AG04449 (cell line): ENCODE measurements around the gene PBX1.

Experiments
- CTCF ChIA-PET: fragments of 350-600 bp; formaldehyde crosslinking; extraction: SDS; loops from one replicate; lab custom pipeline; 2021; ENCODE audit warnings: antibody characterized with exemption; lab: Yijun Ruan, JAX
- POLR2A ChIA-PET: fragments of 400-600, 350-600 bp; formaldehyde crosslinking; extraction: SDS; loops from one replicate; lab custom pipeline; 2020; ENCODE audit warnings: antibody characterized with exemption, inconsistent platforms; lab: Yijun Ruan, JAX
- DNase-seq: peaks from one replicate; pipeline ENCODE4 v3.0.0-alpha.2; 2010; ENCODE audit warnings: low read depth, low spot score
- H3K4me3 ChIP-seq: 2 replicates; pipeline ENCODE4 v1.5.1; 2011; ENCODE audit warnings: low read depth, mild to moderate bottlenecking, control low read depth, low read length
- TF ChIP-seq, protein P1 (sequence below): IDR thresholded peaks from one replicate; pipeline ENCODE4 v1.5.1; 2011; ENCODE audit warnings: mild to moderate bottlenecking, moderate library complexity, low read length, control low read depth, inconsistent platforms; ENCODE audit not compliant: insufficient read depth; ENCODE audit errors: missing control alignments

The PBX1 gene

DNA sequence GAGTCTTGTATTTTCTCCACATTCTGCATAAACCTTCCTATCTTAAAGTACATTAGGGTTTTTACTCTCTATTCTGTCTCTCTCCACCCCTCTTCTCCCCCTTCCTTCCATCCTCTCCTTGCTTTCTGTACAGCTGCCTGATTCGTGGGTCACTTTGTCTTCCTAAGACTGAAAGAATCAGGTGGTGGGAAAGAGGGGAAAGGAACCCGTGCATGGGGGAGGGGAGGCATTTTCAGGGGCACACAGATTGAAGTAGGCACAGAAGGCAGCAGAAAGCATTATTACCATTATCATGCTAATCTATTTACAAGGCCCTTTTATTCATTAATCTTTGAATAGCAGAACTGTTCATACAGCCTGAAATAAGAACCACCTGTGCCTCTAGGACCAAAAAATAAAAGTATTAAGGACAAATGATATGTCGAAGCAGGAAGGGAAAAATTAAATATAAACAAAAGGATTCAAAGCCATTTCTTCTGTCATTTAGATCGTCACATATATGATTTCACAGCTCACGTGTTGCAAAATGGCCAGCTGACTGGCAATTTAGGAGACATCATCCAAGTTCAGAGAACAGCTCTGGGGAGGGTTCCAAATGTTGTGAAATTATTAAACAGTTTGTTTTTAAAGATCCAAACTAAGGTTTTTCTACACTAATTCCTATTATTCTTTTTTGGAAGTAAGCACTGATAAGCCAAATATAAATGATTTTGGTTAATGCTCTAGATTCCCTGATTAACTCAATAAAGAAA, 154.6 kb downstream of the PBX1 start:
- CTCF ChIA-PET = no interaction called here
- H3K4me3 ChIP-seq = no peak overlapping the region
- POLR2A ChIA-PET = no interaction called here
- TF ChIP-seq, protein P1, sequence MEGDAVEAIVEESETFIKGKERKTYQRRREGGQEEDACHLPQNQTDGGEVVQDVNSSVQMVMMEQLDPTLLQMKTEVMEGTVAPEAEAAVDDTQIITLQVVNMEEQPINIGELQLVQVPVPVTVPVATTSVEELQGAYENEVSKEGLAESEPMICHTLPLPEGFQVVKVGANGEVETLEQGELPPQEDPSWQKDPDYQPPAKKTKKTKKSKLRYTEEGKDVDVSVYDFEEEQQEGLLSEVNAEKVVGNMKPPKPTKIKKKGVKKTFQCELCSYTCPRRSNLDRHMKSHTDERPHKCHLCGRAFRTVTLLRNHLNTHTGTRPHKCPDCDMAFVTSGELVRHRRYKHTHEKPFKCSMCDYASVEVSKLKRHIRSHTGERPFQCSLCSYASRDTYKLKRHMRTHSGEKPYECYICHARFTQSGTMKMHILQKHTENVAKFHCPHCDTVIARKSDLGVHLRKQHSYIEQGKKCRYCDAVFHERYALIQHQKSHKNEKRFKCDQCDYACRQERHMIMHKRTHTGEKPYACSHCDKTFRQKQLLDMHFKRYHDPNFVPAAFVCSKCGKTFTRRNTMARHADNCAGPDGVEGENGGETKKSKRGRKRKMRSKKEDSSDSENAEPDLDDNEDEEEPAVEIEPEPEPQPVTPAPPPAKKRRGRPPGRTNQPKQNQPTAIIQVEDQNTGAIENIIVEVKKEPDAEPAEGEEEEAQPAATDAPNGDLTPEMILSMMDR = no peak
- no peak for DNase-seq

DNA sequence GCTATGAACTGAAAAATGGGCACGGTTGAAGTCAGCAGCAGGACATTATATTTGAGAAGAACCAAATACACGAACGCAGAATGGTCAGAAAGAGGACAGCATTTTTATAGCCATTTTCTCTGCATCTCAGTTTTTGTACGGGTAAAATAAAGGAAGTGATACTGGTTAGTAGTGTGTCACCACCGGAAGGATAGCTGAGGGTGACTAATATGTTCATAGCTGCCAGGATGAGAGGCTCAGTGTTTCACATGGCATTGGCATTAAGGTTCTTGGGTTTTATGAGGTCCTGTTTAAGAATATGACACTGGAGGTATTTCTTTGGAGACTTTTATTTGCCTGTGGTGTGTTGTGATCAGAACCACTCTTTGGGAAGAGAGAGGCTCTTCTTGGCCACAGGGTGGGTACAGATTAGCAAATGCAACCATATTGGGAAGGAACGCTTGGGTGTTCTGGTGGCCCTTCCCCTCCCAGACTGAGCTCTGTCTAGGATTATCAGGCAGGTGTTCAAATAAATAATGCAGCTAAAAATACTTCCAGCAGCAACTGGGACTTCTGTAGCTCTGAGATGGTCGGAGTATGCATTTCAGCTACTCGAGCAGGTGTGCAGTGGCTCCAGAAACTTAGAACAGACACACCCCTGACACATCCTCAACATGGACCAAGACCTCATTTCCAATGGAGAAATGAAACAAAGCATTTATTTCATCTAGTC, 158.2 kb downstream of the PBX1 start:
- ChIA-PET POLR2A (no interaction called here), CTCF (interaction anchor here (2.0 kb wide), 1 partner anchor 70 kb away, joined by 7 read pairs; no protein-coding TSS in a partner anchor)
- no peak overlapping the region for H3K4me3 ChIP-seq
- TF ChIP-seq, protein P1 = no peak
- DNase-seq = no peak

DNA sequence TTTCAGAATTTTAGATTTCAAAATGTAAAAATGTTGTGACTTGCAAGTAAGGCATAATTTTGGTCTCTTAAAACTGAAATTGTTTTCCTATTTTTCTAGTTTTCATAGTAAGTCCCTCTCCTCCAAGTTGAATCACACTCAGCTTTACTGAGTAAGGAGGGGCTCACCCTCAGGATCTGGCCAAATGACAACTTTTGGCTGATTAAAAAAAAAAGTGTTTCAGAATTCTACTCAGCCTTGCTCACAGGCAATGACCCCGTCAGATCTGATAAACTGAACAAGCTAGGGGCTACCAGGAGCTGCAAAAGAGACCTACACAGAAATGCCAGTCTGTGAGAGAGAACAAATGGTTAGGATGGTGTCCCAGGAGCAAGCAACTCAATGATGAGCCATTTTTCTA, 159.8 kb downstream of the PBX1 start:
- CTCF ChIA-PET = interaction anchor here (1.0 to 1.1 kb wide), 2 partner anchors 10 to 69 kb away, joined by 3 read pairs; no protein-coding TSS in a partner anchor
- DNase-seq = no peak
- H3K4me3 ChIP-seq = no peak overlapping the region
- POLR2A ChIA-PET = no interaction called here
- TF ChIP-seq, protein P1 = no peak

DNA sequence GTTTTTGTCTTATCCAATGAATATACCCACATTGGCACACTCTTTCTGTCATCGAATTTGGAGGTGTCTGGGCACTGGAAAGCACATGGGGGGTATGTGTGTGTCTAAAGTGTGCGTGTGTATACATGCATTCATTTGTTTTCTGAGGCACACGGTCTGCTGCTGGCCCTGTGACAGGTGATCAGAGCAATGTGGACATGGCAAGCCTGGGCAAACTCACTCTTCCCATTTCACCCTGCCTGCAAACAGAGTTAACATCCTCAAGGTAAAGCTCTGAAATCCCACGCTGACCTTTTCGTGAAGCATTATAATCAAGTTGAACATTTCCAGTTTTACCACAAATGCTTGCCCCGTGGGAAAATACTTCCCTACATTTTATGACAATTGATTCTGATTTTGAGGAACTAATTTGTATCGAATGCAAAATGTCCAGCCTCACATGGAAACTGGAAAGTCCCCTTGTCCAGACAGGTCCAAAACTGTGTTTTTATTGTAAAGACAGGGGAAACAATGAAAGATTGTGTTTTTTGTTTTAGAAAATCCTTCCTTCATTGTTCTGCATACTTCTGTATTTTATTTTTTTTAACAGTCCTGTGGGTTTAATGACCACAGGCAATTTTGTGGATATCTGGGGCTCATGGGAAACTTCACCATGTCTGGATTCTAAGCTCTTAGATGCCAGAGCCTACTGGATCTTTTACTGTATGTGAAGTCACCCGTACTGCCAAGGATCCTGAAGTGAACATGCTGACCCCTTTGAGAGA, 160.9 kb downstream of the PBX1 start:
- no peak overlapping the region for H3K4me3 ChIP-seq

DNA sequence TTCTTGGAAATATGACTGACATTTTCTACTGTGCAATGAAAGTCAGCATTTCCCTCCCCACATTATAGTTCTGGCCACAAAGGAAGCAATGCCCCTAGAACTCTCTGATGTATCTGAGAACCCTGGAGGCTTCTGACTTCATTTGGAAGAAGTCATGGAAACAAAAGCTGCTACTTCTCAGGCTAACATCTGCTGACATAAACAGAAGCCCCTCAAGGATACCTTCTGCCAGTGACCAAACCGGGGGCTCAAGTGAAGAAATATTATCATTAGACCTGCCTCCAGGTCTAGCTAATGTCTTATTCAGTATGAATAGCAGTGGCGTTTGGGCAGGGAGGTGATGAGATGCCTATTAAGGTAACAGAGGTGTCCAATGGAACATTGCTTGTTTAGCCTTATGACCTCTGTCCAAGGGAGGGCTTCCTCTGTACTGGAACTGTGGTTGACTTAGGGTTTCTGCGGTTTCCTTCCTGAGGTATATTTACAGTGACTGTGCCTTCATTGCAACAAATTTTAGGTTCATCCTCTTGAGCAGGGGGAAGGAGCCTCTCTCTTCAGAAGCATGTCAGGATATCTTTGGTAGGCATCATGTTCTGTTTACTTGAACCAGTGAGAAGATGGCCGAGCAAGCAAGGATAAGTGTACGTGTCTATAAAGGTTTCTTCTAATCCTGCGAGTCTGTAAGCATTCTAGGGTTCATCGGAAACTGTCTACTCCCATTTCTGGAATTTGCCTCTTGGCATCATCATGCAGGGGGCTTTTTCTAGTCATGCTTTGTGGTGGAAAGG, 161.7 kb downstream of the PBX1 start:
- ChIA-PET POLR2A (no interaction called here), CTCF (interaction anchor here (1.2 to 1.3 kb wide), 2 partner anchors 12 to 37 kb away, joined by 3 read pairs; no protein-coding TSS in a partner anchor)
- DNase-seq = no peak
- no peak overlapping the region for H3K4me3 ChIP-seq
- TF ChIP-seq, protein P1 = no peak

More for the DNA sequence above, 160.9 kb downstream of the PBX1 start:
- TF ChIP-seq, protein P1 = no peak
- no peak for DNase-seq
- CTCF ChIA-PET = interaction anchor here (1.0 to 1.1 kb wide), 2 partner anchors 11 to 68 kb away, joined by 3 read pairs; no protein-coding TSS in a partner anchor
- POLR2A ChIA-PET = no interaction called here
